Neural cell (in vitro differentiated cells): ENCODE measurements around the gene ST3GAL3.

ENCODE experiments used
- EZH2 ChIP-seq: fragments of 200-600, 300-800 bp; shearing (Covaris generic), sonication (generic); IDR thresholded peaks from 2 replicates; pipeline ENCODE4 v1.6.1; 2014; ENCODE audit warnings: antibody characterized with exemption, low read length, borderline replicate concordance, mild to moderate bottlenecking; ENCODE audit not compliant: insufficient read depth, poor library complexity, severe bottlenecking
- POLR2AphosphoS5 ChIP-seq: IDR thresholded peaks from 2 replicates; pipeline ENCODE4 v1.6.1; 2012
- TF ChIP-seq, protein P1 (sequence below): fragments of 450-650 bp; IDR thresholded peaks from 2 replicates; pipeline ENCODE4 v1.5.1; 2014; ENCODE audit warnings: antibody characterized with exemption, mild to moderate bottlenecking, moderate library complexity; ENCODE audit not compliant: poor library complexity, severe bottlenecking
- TF ChIP-seq, protein P2 (sequence below): IDR thresholded peaks from 2 replicates; pipeline ENCODE4 v1.6.1; 2012; ENCODE audit warnings: borderline replicate concordance

DNA sequence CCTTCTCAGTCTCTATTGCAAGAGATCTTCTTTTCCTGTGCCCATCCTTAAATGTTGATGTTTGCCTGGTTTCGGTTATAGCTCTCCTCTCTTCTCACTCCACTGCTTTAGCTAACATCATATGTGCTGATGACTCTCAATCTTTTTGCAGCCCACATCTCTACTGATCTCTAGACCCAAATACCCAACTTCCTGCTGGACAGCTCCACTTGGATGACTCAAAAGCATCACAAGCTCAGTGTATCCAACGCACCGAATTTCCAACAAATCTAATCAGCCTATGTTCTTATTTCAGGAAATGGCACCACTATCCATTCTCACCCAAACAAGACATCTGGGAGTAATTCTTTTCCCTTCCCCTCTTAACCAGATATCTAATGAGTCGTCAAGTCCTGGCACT, 147.1 kb downstream of the ST3GAL3 start:
- TF ChIP-seq POLR2AphosphoS5 (no peak), EZH2 (no peak)
- TF ChIP-seq, protein P1, sequence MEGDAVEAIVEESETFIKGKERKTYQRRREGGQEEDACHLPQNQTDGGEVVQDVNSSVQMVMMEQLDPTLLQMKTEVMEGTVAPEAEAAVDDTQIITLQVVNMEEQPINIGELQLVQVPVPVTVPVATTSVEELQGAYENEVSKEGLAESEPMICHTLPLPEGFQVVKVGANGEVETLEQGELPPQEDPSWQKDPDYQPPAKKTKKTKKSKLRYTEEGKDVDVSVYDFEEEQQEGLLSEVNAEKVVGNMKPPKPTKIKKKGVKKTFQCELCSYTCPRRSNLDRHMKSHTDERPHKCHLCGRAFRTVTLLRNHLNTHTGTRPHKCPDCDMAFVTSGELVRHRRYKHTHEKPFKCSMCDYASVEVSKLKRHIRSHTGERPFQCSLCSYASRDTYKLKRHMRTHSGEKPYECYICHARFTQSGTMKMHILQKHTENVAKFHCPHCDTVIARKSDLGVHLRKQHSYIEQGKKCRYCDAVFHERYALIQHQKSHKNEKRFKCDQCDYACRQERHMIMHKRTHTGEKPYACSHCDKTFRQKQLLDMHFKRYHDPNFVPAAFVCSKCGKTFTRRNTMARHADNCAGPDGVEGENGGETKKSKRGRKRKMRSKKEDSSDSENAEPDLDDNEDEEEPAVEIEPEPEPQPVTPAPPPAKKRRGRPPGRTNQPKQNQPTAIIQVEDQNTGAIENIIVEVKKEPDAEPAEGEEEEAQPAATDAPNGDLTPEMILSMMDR: no peak
- TF ChIP-seq, protein P2, sequence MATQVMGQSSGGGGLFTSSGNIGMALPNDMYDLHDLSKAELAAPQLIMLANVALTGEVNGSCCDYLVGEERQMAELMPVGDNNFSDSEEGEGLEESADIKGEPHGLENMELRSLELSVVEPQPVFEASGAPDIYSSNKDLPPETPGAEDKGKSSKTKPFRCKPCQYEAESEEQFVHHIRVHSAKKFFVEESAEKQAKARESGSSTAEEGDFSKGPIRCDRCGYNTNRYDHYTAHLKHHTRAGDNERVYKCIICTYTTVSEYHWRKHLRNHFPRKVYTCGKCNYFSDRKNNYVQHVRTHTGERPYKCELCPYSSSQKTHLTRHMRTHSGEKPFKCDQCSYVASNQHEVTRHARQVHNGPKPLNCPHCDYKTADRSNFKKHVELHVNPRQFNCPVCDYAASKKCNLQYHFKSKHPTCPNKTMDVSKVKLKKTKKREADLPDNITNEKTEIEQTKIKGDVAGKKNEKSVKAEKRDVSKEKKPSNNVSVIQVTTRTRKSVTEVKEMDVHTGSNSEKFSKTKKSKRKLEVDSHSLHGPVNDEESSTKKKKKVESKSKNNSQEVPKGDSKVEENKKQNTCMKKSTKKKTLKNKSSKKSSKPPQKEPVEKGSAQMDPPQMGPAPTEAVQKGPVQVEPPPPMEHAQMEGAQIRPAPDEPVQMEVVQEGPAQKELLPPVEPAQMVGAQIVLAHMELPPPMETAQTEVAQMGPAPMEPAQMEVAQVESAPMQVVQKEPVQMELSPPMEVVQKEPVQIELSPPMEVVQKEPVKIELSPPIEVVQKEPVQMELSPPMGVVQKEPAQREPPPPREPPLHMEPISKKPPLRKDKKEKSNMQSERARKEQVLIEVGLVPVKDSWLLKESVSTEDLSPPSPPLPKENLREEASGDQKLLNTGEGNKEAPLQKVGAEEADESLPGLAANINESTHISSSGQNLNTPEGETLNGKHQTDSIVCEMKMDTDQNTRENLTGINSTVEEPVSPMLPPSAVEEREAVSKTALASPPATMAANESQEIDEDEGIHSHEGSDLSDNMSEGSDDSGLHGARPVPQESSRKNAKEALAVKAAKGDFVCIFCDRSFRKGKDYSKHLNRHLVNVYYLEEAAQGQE: no peak
